ENCODE results near the gene ANKRD27. TPM values are rescaled to one million over a fixed set of nuclear protein-coding genes. Genes with fewer than 3 reads are reported as not detected.
A peak's percentile ranks its signal among the peaks of the same experiment; 100 is the strongest.
"Not testable (repeated sequence)": the region's sequence is repeated elsewhere in the genome, so short reads cannot be mapped to it uniquely, and the experiment has no call there.

Gene ANKRD27
- polyA plus RNA-seq, 6 donors from 2014 or later, result 7.1 to 16.3 (median 11.5) TPM

DNA sequence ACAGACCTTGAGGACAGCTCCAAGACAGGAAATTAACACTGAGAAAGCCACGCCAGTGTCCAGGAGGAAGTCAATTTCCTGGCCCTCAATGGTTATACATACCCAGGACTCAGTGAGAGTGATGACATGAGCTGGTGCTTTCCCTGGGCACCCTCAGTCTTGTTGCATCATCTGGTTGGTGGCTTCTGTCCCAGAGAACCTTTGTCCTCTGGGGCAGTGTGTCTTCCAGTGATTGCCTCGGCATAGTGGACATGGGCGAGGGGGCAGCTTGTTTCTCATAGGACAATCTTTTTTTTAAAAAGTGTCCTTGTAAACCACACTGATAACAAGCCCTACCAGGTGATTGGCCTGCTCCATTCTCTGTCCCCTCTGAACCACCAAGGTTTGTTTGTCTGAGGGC lies 21.8 kb upstream of the ANKRD27 start:
- not testable (repeated sequence) for H3K27me3 Mint-ChIP-seq; H3K27ac Mint-ChIP-seq; DNase-seq; ATAC-seq (ENCODE audit: low read depth in 2 of 2); H3K4me3 Mint-ChIP-seq; H3K9me3 Mint-ChIP-seq
- peaks cover 7 to 13% of the 10 kb centered on the region in 2 donors for H3K36me3 Mint-ChIP-seq
- H3K4me1 Mint-ChIP-seq, result peaks cover 19 to 41% (median 29%) of the 10 kb centered on the region in 3 donors

DNA sequence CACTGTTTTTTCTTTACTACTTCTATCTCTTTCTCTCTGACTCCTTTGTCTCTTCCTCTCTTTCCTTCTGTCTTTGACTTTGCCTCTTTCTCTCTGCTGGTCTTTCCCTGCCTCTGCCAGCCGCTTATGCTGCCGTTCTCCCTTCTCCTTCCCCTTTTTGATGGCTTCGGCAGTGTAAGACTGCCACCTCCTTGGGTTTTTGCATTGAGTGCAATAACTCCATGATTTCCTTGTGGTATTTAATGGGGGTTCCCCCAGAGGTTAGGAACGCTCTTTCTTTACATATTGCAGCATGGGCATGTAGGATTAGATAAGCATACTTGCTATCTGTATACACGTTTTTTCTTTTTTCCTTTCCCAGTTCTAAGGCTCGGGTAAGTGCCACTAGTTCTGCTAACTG lies 20.5 kb upstream of the ANKRD27 start:
- Mint-ChIP-seq H3K36me3 (peaks cover 7 to 13% of the 10 kb centered on the region in 2 donors), H3K4me3 (peak overlapping the region in 5 of 8 donors; percentile 0 to 67 (median 10)), H3K4me1 (peaks cover 24 to 47% (median 36%) of the 10 kb centered on the region in 3 donors), H3K27ac (peak overlapping the region in 4 of 6 donors; percentile 7 to 92 (median 64))
- ATAC-seq (ENCODE audit: low read depth in 2 of 2); DNase-seq; H3K27me3 Mint-ChIP-seq; H3K9me3 Mint-ChIP-seq: not testable (repeated sequence)

DNA sequence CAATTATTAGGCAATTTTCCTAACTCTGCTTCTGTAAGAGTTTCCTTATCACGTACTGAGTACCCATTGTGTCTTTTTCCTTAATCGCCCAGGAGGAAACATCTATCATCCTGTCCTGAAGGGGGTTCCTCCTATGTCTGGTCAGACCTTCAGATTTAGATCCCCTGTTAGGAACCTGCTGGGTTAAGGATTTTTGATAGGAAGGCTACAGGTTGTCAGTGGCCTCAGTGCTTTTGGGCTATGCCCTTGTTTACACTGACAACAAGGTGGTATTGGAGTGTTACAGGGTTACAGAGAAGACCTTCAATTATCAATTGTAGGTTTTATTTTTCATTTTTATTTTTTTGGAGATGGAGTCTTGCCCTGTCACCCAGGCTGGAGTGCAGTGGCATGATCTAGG lies 19.9 kb upstream of the ANKRD27 start:
- ATAC-seq (ENCODE audit: low read depth in 2 of 2); H3K36me3 Mint-ChIP-seq; DNase-seq; H3K27me3 Mint-ChIP-seq; H3K9me3 Mint-ChIP-seq: not testable (repeated sequence)
- Mint-ChIP-seq H3K4me1 (peaks cover 24 to 47% (median 36%) of the 10 kb centered on the region in 3 donors), H3K4me3 (peak overlapping the region in 2 of 8 donors; percentile 83 to 91), H3K27ac (peak overlapping the region in 2 of 6 donors; percentile 26 to 67)

DNA sequence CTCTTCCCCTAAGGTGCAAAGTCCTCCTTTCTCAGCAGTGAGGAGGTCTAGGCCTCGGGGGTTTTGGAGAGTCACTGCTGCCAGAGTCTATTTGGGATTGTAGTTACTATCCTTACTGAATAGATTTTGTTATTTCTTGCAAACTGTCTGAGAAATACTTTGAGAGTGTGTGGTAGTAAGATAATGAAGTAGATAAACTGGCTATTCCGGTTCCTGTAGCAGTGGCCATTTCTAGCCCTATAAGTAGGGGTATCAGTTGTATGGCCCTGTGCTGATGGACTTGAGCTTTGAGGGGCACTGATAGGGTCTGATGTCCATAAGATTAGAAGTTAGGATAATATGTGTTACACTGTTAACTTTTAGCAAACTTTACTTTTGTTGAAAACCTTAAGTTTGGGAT lies 19.3 kb upstream of the ANKRD27 start:
- Mint-ChIP-seq H3K27ac (peak overlapping the region in 1 of 6 donors; percentile 19), H3K4me1 (peaks cover 24 to 47% (median 36%) of the 10 kb centered on the region in 3 donors), H3K4me3 (peak overlapping the region in 2 of 8 donors; percentile 83 to 91)
- H3K27me3 Mint-ChIP-seq; ATAC-seq (ENCODE audit: low read depth in 2 of 2); H3K9me3 Mint-ChIP-seq; DNase-seq; H3K36me3 Mint-ChIP-seq: not testable (repeated sequence)

DNA sequence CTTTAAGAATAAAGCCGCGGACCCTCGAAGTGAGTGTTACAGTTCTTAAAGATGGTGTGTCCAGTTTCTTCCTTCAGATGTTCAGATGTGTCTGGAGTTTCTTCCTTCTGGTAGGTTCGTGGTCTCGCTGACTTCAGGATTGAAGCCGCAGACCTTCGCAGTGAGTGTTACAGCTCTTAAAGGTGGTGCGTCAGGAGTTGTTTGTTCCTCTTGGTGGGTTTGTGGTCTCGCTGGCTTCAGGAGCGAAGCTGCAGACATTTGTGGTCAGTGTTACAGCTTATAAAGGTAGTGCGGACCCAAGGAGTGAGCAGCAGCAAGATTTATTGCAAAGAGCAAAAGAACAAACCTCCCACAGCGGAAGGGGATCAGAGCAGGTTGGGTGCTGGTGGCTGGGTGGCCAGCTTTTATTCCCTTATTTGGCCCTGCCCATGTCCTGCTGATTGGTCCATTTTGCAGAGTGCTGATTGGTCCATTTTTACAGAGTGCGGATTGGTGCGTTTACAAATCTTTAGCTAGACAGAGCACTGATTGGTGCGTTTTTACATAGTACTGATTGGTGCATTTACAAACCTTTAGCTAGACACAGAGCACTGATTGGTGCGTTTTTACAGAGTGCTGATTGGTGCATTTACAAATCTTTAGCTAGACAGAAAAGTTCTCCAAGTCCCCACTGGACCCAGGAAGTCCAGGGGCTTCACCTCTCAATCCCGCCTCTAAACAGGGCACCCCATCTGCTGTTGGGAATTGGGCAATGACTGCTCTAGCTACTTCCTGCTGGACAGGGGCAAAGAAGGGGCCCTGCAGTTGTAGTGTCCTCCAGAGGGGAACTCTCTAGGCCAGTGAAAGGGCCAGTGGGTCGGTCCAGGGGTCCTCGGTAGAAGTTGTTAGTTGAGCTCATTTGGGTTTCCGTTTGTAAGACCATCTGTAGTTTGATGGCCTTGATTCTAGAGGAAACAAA lies 18.4 kb upstream of the ANKRD27 start:
- DNase-seq; H3K36me3 Mint-ChIP-seq; H3K27me3 Mint-ChIP-seq; H3K9me3 Mint-ChIP-seq; ATAC-seq (ENCODE audit: low read depth in 2 of 2): not testable (repeated sequence)
- Mint-ChIP-seq H3K4me3 (peak overlapping the region; percentile 83 to 94 (median 91)), H3K4me1 (peaks cover 24 to 47% (median 36%) of the 10 kb centered on the region in 3 donors), H3K27ac (peak overlapping the region in 4 of 6 donors; percentile 4 to 86 (median 60))

DNA sequence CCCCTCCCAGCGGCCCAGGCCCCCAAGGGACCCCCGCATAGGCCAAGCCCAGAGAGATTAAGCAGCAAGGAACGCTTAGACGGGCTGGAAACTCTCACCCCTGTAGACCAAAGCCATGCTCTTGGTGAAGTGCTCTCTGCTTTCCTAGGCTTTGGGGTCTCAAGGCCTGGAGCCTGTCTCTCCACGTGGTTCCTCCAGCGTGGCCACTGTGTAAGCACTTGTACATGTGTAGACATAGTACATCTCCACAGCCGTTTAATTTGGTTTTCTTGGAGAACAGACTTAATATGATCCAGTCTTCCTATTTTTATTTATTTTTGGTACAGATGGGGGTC lies 17.7 kb upstream of the ANKRD27 start:
- H3K27ac Mint-ChIP-seq, result peak overlapping the region in 5 of 6 donors; percentile 20 to 86 (median 65)
- H3K4me3 Mint-ChIP-seq, result peak overlapping the region; percentile 83 to 94 (median 91)
- H3K4me1 Mint-ChIP-seq, result peaks cover 24 to 46% (median 36%) of the 10 kb centered on the region in 3 donors
- no peak for ATAC-seq (ENCODE audit: low read depth in 2 of 2)
- peaks cover 0 to 5% (median 0%) of the 10 kb centered on the region in 7 donors for H3K9me3 Mint-ChIP-seq
- peaks cover 0 to 4% of the 10 kb centered on the region in 2 donors for H3K36me3 Mint-ChIP-seq
- peaks cover 0 to 5% (median 0%) of the 10 kb centered on the region in 3 donors for H3K27me3 Mint-ChIP-seq
- DNase-seq, result no peak

DNA sequence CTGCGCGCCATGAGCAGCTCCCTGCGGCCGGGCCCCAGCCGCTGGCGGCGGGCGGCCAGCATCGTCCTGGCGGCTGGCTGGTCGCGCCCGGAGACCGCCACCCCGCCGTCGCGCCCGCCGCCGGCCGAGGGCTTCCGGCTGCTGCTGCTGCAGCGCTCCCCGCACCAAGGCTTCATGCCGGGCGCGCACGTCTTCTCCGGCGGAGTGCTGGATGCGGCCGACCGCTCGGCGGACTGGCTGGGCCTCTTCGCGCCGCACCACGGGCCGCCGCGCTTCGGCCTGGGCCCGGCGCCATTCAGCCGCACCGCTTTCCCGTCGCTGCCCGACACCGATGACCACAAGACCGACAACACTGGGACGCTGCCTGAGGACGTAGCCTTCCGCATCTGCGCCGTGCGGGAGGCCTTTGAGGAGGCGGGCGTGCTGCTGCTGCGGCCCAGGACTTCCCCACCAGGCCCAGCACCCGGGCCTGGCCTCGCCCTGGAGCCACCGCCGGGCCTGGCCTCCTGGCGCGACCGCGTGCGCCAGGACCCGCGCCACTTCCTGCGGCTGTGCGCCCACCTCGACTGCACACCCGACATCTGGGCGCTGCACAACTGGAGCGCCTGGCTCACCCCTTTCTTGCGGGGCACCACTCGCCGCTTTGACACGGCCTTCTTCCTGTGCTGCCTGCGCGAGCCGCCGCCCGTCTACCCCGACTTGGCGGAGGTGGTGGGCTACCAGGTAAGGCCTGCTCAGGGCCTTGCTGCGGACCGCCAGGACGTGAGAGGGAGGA lies 17.2 kb upstream of the ANKRD27 start:
- DNase-seq (peak; percentile 46), ATAC-seq (ENCODE audit: low read depth in 2 of 2) (peak; percentile 65 to 66)
- Mint-ChIP-seq H3K36me3 (peaks cover 0 to 4% of the 10 kb centered on the region in 2 donors), H3K4me1 (peaks cover 24 to 45% (median 36%) of the 10 kb centered on the region in 3 donors), H3K27ac (peak overlapping the region in 1 of 6 donors; percentile 59), H3K4me3 (peak overlapping the region; percentile 83 to 94 (median 91)), H3K27me3 (peaks cover 0 to 5% (median 0%) of the 10 kb centered on the region in 3 donors), H3K9me3 (peaks cover 0 to 5% (median 0%) of the 10 kb centered on the region in 7 donors)

DNA sequence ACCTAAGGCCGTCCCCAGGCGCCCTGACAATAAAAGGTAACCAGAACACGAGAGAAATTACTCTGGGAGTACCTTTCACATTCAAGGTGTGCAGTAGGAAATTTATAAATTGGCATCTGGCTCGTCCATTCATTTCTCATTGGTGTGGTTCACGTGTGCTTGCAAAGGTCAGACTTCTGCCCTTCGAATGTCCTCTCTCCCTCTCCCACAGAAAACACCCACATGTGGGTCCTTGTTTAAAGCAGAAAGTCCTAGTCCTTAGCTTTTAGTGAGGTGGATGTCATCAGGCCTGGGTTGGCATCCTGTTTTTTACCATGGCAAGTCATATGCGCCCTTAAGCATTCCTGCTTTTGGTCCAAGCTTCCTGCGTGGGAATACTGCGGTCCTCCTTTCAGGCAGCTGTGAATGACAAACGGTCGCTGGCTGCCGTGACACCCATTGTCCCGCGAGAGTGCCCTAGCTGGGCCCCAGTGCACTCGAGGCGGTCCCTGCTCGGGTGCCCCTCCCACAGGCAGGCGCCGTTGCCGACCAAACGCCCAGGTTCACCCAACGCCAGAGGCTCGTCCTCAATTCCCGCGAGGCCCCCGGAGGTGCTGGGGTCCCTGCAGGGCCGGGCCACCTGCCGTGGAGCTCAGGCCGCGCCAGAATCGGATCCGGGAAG lies 16.4 kb upstream of the ANKRD27 start, which contains the start of gene NUDT19:
NUDT19 (plus strand) TSS at position 531 of the 661 bp plus-strand sequence. CDS start 140 bp downstream, outside the sequence.
- peaks cover 24 to 45% (median 36%) of the 10 kb centered on the region in 3 donors for H3K4me1 Mint-ChIP-seq
- H3K9me3 Mint-ChIP-seq, result peaks cover 0 to 5% (median 0%) of the 10 kb centered on the region in 7 donors
- H3K36me3 Mint-ChIP-seq, result peaks cover 0 to 4% of the 10 kb centered on the region in 2 donors
- peaks cover 0 to 5% (median 0%) of the 10 kb centered on the region in 3 donors for H3K27me3 Mint-ChIP-seq
- H3K27ac Mint-ChIP-seq, result peak within 1 kb of the TSS in 4 of 6 donors; percentile 59 to 85 (median 71)
- peak within 1 kb of the TSS; percentile 83 to 94 (median 91) for H3K4me3 Mint-ChIP-seq
- ATAC-seq (ENCODE audit: low read depth in 2 of 2), result peak; percentile 88 to 89
- peak; percentile 58 for DNase-seq

DNA sequence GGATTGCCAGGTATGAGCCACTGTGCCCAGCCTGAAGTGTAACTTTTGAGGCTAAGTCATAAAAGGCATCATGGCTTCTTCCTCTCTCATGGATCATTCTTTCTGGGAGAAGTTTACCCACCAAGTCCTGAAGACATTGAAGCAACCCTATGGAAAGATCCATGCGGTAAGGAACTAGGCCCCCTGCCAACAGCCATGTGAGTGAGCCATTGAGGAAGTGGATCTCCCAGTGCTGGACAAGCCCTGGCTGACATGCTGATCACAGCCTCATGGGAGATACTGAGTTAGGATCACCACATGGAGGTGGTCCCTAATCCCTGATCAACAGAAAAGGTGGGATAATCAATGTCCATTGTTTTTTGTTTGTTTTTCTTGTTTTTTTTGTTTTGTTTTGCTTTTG lies 13.3 kb upstream of the ANKRD27 start:
- no peak for ATAC-seq (ENCODE audit: low read depth in 2 of 2)
- H3K4me3 Mint-ChIP-seq, result no peak overlapping the region
- peaks cover 0 to 7% of the 10 kb centered on the region in 2 donors for H3K36me3 Mint-ChIP-seq
- DNase-seq, result no peak
- peaks cover 13 to 17% (median 16%) of the 10 kb centered on the region in 3 donors for H3K4me1 Mint-ChIP-seq
- H3K27ac Mint-ChIP-seq, result no peak overlapping the region
- H3K27me3 Mint-ChIP-seq, result peaks cover 0 to 9% (median 0%) of the 10 kb centered on the region in 3 donors
- H3K9me3 Mint-ChIP-seq, result peaks cover 0 to 2% (median 0%) of the 10 kb centered on the region in 7 donors

DNA sequence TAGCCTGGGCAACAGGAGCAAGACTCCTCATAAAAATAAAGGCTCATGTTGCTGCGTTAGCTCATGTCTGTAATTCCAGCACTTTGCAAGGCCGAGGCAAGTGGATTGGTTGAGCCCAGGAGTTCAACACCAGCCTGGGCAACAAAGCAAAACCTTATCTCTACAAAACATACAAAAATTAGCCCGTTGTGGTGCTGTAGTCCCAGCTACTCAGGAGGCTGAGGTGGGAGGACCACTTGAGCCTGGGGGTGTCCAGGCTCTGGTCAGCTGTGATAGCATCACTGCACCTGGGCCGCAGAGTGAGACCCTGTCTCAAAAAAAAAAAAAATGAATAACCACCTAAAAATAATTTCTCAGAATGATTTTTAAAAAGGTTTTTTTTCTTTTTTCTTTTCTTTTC lies 12.7 kb upstream of the ANKRD27 start:
- Mint-ChIP-seq H3K27ac (no peak overlapping the region), H3K9me3 (no peaks in the 10 kb centered on the region), H3K4me1 (peaks cover 6 to 11% (median 10%) of the 10 kb centered on the region in 3 donors), H3K36me3 (peaks cover 0 to 4% of the 10 kb centered on the region in 2 donors), H3K4me3 (no peak overlapping the region), H3K27me3 (peaks cover 0 to 5% (median 0%) of the 10 kb centered on the region in 3 donors)
- ATAC-seq (ENCODE audit: low read depth in 2 of 2), result no peak
- no peak for DNase-seq

DNA sequence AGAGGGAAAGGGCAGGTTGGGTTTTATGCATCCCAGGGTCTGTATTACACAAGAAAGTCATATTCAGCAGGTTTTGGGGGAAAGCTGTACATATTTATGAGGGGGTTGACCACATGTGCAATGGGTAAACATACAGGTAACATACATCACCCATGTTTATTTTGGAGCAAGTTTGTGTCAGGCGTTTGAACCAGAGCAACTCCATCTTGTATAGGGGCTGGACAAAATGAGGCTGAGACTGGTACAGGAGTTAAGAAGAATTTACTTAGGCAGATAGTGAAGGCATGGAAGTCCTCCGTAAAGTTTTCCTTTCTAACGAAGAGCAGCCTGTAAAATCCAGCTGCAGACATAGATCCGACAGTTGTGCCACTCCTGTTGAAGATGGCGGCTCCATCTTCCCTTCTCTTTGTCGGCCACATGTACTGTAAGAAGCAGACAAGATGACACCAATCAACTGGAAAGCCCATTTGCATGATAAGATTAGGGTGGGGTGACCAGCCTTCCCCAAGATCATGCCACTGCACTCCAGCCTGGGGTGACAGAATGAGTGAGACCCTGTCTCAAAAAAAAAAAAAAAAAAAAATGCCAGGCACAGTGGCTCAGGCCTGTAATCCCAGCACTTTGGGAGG lies 12.0 kb upstream of the ANKRD27 start:
- H3K27ac Mint-ChIP-seq, result peak overlapping the region in 1 of 6 donors; percentile 33
- ATAC-seq (ENCODE audit: low read depth in 2 of 2), result no peak
- H3K9me3 Mint-ChIP-seq, result no peaks in the 10 kb centered on the region
- H3K4me3 Mint-ChIP-seq, result peak overlapping the region in 1 of 8 donors; percentile 35
- DNase-seq, result no peak
- H3K27me3 Mint-ChIP-seq, result peaks cover 0 to 10% (median 4%) of the 10 kb centered on the region in 3 donors
- H3K36me3 Mint-ChIP-seq, result peaks cover 0 to 4% of the 10 kb centered on the region in 2 donors
- peaks cover 5 to 10% (median 7%) of the 10 kb centered on the region in 3 donors for H3K4me1 Mint-ChIP-seq

DNA sequence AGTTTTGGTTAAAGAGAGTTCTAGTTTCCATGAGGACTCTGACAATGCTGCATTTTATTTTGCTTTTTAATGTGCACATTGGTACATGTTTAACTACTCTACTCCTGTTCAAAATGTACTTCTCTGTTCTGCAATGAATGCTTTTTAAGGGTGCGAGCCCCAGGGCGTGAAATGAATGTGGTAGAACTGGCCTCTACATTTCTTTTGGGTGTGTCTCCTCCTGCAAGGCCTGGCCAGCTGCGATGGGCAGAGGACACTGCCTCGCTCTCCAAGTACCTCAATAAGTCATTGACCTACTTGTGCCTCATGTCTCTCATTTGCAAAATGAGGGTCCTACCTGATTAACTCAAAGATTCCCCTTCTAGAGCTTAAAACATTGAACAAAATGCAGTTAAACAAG lies 7.3 kb upstream of the ANKRD27 start:
- Mint-ChIP-seq H3K9me3 (no peaks in the 10 kb centered on the region), H3K4me3 (no peak overlapping the region), H3K27ac (no peak overlapping the region), H3K4me1 (peaks cover 3 to 6% (median 4%) of the 10 kb centered on the region in 3 donors), H3K36me3 (peaks cover 0 to 4% of the 10 kb centered on the region in 2 donors), H3K27me3 (peaks cover 6 to 33% (median 20%) of the 10 kb centered on the region in 3 donors)
- ATAC-seq (ENCODE audit: low read depth in 2 of 2) (no peak), DNase-seq (no peak)
